ENCODE measurements around the gene NOC4L. TPM values are rescaled to one million over a fixed set of nuclear protein-coding genes. Genes with fewer than 3 reads are reported as not detected.

NOC4L gene
- total RNA-seq, 3 donors from 2014 or later (not counting 1 experiment from before 2014, with no cell fraction given): 21.0 to 30.2 (median 21.7) TPM

DNA sequence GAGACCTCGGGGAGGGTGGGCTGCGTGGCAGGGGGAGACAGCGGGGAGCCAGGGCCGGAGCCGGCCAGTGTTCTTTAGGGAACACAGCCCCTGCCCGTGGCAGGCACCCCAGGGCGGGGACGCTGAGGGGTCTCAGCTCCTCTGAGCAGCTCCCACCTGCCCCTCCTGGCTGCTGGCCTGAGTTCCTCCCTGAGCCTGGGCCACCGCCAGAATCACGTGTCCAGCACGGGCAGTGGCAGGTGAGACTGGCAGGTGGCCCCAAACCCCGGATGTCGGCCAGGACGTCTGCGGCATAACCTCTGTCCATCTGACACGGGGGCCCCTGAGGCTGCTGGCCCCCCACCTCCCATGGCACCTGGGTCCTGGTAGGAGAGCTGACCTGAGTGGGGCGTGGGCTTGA is 25.1 kb downstream of the NOC4L start:
- Mint-ChIP-seq H3K4me1 (peaks cover 0 to 5% of the 10 kb centered on the region in 2 donors), H3K27me3 (ENCODE audit: low read depth in 2 of 2) (peaks cover 0 to 6% of the 10 kb centered on the region in 2 donors), H3K9me3 (peaks cover 3 to 9% of the 10 kb centered on the region in 2 donors), H3K4me3 (no peak overlapping the region), H3K27ac (no peak overlapping the region), H3K36me3 (no peaks in the 10 kb centered on the region)
- no peak for ATAC-seq
- no peaks in the 10 kb centered on the region for H3K36me3 ChIP-seq (ENCODE audit: control insufficient read depth, insufficient read depth, low read length)
- no peak overlapping the region for H3K27ac ChIP-seq (ENCODE audit: low read length)
- intact Hi-C loops (cut with micrococcal nuclease): no loop called here
- H3K4me3 ChIP-seq (ENCODE audit: low read length): no peak overlapping the region
- H3K27me3 ChIP-seq (ENCODE audit: control insufficient read depth, insufficient read depth, low read length): no peaks in the 10 kb centered on the region
- no peaks in the 10 kb centered on the region for H3K9me3 ChIP-seq (ENCODE audit: control insufficient read depth, insufficient read depth, low read length)
- peaks cover 3% of the 10 kb centered on the region for H3K4me1 ChIP-seq (ENCODE audit: control insufficient read depth, insufficient read depth, low read length)
- 79% methylated on average over 17 of the region's 17 CpGs for WGBS (ENCODE audit: insufficient coverage)
- DNase-seq: no peak
- TF ChIP-seq CTCF (IDR thresholded peaks at IDR 0.05): no peak

GRCh38 chr12:132170094-132170636 is 25.9 kb downstream of the NOC4L start:
- H3K9me3 Mint-ChIP-seq: peaks cover 3 to 9% of the 10 kb centered on the region in 2 donors
- no peak overlapping the region for H3K4me3 Mint-ChIP-seq
- no peaks in the 10 kb centered on the region for H3K27me3 ChIP-seq (ENCODE audit: control insufficient read depth, insufficient read depth, low read length)
- H3K36me3 ChIP-seq (ENCODE audit: control insufficient read depth, insufficient read depth, low read length): no peaks in the 10 kb centered on the region
- H3K9me3 ChIP-seq (ENCODE audit: control insufficient read depth, insufficient read depth, low read length): no peaks in the 10 kb centered on the region
- no peak for TF ChIP-seq CTCF (IDR thresholded peaks at IDR 0.05)
- no peak for DNase-seq
- H3K27ac ChIP-seq (ENCODE audit: low read length): no peak overlapping the region
- peaks cover 3% of the 10 kb centered on the region for H3K4me1 ChIP-seq (ENCODE audit: control insufficient read depth, insufficient read depth, low read length)
- peaks cover 0 to 5% of the 10 kb centered on the region in 2 donors for H3K4me1 Mint-ChIP-seq
- ATAC-seq: no peak
- H3K4me3 ChIP-seq (ENCODE audit: low read length): no peak overlapping the region
- no peak overlapping the region for H3K27ac Mint-ChIP-seq
- no peaks in the 10 kb centered on the region for H3K36me3 Mint-ChIP-seq
- peaks cover 0 to 6% of the 10 kb centered on the region in 2 donors for H3K27me3 Mint-ChIP-seq (ENCODE audit: low read depth in 2 of 2)
- intact Hi-C loops (cut with micrococcal nuclease): no loop called here
- 46% methylated on average over 16 of the region's 16 CpGs for WGBS (ENCODE audit: insufficient coverage)

GRCh38 chr12:132170637-132171292 is 26.5 kb downstream of the NOC4L start:
- Histone ChIP-seq H3K4me3 (ENCODE audit: low read length) (no peak overlapping the region), H3K27ac (ENCODE audit: low read length) (no peak overlapping the region), H3K4me1 (ENCODE audit: control insufficient read depth, insufficient read depth, low read length) (peaks cover 3% of the 10 kb centered on the region), H3K36me3 (ENCODE audit: control insufficient read depth, insufficient read depth, low read length) (no peaks in the 10 kb centered on the region), H3K27me3 (ENCODE audit: control insufficient read depth, insufficient read depth, low read length) (no peaks in the 10 kb centered on the region), H3K9me3 (ENCODE audit: control insufficient read depth, insufficient read depth, low read length) (no peaks in the 10 kb centered on the region)
- peaks cover 0 to 5% of the 10 kb centered on the region in 2 donors for H3K4me1 Mint-ChIP-seq
- H3K27me3 Mint-ChIP-seq (ENCODE audit: low read depth in 2 of 2): peaks cover 0 to 6% of the 10 kb centered on the region in 2 donors
- 91% methylated on average over 33 of the region's 33 CpGs for WGBS (ENCODE audit: insufficient coverage)
- DNase-seq: no peak
- no peak overlapping the region for H3K4me3 Mint-ChIP-seq
- H3K9me3 Mint-ChIP-seq: peaks cover 3 to 9% of the 10 kb centered on the region in 2 donors
- no peak for ATAC-seq
- no peaks in the 10 kb centered on the region for H3K36me3 Mint-ChIP-seq
- intact Hi-C loops (cut with micrococcal nuclease): no loop called here
- no peak overlapping the region for H3K27ac Mint-ChIP-seq
- TF ChIP-seq CTCF (IDR thresholded peaks at IDR 0.05): no peak
